Measurements from ENCODE around the gene CLCF1. TPM values are rescaled to one million over a fixed set of nuclear protein-coding genes. Genes with fewer than 3 reads are reported as not detected.
"Not testable (repeated sequence)": the region's sequence is repeated elsewhere in the genome, so short reads cannot be mapped to it uniquely, and the experiment has no call there.

Gene CLCF1
- total RNA-seq, 1 donor from 2014 or later, result 6.9 TPM

GRCh38 chr11:67345247-67345919, 28.0 kb downstream of the CLCF1 start:
- DNase-seq (ENCODE audit: extremely low read depth, low read depth, low spot score), result no peak

GRCh38 chr11:67344264-67344663, 29.1 kb downstream of the CLCF1 start:
- DNase-seq (ENCODE audit: extremely low read depth, low read depth, low spot score), result no peak

DNA sequence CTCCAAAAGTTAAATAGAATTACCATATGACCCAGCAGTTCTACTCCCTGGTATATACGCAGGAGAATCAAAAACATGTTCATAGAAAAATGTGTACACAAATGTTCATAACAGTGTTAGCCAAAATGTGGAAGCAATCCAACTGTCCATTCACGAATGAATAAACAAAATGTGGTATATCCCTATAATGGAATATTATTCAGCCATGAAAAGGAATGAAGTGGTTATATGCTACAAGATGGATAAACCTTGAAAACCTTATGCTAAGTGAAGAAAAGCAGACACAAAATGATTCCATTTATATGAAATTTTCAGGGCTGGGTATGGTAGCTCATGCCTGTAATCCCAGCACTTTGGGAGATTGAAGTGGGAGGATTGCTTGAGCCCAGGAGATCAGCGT, 36.1 kb downstream of the CLCF1 start:
- no peak for DNase-seq (ENCODE audit: extremely low read depth, low read depth, low spot score)

GRCh38 chr11:67332081-67332691, 41.2 kb downstream of the CLCF1 start:
- DNase-seq (ENCODE audit: extremely low read depth, low read depth, low spot score), result no peak

GRCh38 chr11:67323526-67323925, 49.9 kb downstream of the CLCF1 start:
- DNase-seq (ENCODE audit: extremely low read depth, low read depth, low spot score), result no peak

DNA sequence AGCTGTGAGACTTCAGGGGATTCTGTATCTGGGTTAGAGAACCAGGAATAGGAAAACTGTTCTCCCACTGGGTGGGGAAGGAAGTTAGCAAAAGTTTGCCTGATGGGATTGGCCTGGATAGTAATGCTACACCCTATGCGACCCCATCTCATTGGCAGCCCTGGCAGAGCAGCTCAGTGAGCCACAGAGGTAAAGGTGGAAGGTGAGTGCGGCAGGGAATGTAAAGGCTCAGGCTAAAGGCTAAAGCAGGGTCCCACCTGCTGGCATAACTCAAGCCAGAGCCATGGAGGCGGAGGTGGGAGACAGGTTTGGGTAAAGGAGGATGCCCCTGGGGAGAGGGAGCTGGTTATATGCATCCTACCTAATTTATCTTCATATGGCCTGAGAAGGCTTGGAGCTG, 51.3 kb downstream of the CLCF1 start:
- DNase-seq (ENCODE audit: extremely low read depth, low read depth, low spot score), result no peak

DNA sequence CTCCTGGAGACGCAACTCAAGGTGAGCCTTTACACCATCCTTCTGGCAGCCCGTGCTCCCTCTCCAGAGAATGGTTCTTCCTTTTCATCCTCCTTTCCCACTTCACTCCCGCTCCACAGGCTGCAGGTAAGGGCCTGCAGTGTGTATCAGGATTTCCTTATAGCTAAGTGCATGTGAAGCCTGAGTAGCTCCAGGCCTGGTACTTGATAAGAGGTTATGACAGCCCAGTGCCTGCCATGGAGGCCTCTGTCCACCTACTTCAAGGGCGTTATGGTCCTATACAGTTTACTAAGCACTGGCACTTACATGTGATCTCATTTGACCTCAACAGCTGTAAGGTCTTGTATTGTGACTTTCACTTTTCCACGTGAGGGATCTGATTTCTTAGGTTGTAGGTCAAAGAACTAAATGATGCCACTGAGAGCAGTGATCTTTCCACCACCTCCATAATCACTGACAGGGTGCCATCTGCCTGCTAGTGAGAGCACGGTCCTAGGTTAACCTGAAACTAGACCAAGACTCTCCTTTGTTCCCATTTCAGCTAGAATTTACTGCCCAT, 52.0 kb downstream of the CLCF1 start:
- no peak for DNase-seq (ENCODE audit: extremely low read depth, low read depth, low spot score)

- DNase-seq (ENCODE audit: extremely low read depth, low read depth, low spot score), result no peak
Measured at GRCh38 chr11:67320691-67321090, 52.7 kb downstream of the CLCF1 start.

GRCh38 chr11:67320011-67320410, 53.4 kb downstream of the CLCF1 start:
- no peak for DNase-seq (ENCODE audit: extremely low read depth, low read depth, low spot score)

DNA sequence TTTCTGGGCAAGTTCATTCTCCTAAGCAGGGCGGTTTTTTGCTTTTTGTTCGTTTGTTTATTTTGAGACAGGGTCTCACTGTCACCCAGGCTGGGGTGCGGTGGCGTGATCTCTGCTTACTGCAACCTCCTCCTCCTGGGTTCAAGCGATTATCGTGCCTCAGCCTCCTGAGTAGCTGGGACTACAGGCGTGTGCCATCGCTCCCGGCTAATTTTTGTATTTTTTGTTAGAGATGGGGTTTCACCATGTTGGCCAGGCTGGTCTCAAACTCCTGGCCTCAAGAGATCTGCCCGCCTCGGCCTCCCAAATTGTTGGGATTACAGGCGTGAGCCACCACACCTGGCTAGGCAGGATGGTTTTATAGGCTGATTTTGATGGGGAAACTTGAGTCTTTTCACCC, 54.5 kb downstream of the CLCF1 start:
- not testable (repeated sequence) for DNase-seq (ENCODE audit: extremely low read depth, low read depth, low spot score)

- DNase-seq (ENCODE audit: extremely low read depth, low read depth, low spot score), result no peak
Measured at GRCh38 chr11:67317888-67318555, 55.4 kb downstream of the CLCF1 start.

DNA sequence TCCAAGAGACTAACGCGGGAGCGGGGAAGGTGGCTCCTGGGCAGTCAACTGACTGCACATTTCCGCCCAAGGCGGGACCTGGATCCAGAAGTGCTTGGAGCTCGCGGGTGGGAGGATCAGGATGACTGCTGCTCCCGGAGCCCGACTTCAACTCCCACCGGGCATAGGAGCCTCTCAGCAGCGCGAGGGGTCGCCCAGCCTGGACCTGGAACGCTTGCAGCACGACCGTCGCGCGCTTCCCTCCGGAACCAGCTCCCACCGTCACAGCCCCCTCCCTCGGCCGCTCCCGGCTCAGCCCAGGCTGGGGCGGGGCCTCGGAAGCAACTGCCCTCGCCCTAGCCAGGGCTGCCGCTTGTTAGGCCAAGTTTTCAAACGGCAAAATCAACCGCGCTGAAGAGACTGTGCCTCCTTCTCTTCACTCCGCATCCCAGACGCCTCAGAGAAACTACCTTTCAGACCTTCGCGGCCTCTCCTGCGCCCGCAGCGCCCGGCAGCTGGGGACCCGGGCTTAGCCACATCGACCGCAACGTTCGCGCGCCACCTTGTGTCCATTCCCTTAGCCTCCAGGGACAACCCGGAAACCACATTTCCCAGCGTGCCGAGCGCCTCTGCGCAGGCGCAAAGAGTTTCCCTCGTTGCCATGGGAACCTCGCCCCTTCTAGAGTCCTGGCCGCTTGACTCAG, 56.1 kb downstream of the CLCF1 start:
- peak; percentile 85 for DNase-seq (ENCODE audit: extremely low read depth, low read depth, low spot score)

DNA sequence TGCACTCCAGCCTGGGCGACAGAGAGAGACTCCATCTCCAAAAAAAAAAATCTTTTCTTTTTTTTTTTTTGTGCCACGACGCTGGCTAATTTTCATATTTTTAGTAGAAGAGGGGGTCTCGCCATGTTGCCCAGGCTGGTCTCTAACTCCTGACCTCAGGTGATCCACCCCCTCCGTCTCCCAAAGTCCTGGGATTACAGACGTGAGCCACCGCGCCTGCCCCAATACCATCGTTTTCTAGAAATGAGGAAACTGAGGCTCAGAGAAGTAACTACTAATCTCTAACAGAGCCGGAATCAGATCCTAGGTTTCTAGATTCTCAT, 56.6 kb downstream of the CLCF1 start:
- no peak for DNase-seq (ENCODE audit: extremely low read depth, low read depth, low spot score)

DNA sequence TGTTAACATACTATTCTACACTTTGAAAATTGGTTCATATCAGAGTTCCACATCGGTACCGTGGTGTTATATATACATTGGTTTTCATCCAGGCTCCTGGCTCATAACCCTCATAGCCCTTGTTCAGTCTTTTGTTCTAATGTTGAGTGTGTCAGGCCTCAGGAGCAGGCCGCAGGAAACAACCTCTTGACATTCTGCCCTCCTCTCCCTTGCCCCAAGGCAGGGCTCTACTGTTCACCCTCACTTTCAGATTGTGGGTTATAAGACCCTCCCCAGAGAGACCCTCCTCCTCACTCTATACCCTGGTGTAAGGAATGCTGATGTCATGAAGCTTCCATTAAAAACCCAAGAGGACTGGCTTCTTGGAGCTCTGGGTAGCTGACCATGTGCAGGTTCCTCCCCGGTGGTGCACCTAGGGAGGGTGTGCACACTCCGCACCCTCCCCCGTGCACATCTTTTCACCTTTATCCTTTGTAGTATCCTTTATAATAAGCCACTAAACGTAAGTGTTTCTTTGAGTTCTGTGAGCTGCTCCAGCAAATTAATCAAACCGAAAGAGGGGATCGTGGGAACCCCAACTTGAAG, 58.0 kb downstream of the CLCF1 start:
- no peak for DNase-seq (ENCODE audit: extremely low read depth, low read depth, low spot score)

DNA sequence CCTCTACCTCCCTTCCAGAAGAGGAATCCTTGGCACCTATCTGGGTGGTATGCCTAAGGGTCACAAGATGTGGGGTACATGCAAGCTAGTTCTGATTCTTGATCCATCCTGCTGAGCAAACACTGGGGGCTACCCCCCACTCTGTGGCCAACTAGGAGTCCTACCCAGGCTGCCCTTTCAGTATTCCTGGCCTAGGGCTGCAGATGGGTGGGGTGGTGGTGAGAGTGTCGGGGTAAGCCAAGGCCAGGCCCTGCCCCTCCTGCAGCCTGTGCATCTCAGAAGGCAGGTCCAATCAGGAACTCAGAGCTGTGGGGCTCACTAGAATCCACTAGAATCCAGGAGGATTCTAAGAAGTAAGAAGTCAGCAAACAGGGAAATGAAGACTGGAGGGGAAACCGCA, 59.2 kb downstream of the CLCF1 start:
- no peak for DNase-seq (ENCODE audit: extremely low read depth, low read depth, low spot score)

Other genes with a start within 250 kb of the CLCF1 start
- gene GRK2, start 107.1 kb downstream of the CLCF1 start, total RNA-seq, result 45.8 and 72.7 TPM in 2 replicates
- gene ANKRD13D, start 84.3 kb downstream of the CLCF1 start, total RNA-seq, result 27.9 and 44.2 TPM in 2 replicates
- 16.7 and 19.2 TPM in 2 replicates for gene SSH3, start 70.1 kb downstream of the CLCF1 start, total RNA-seq
- gene POLD4, start 20.1 kb downstream of the CLCF1 start, total RNA-seq, result 120 and 151 TPM in 2 replicates
- 7.3 and 8.7 TPM in 2 replicates for gene RAD9A, start 18.4 kb upstream of the CLCF1 start, total RNA-seq
- gene PPP1CA, start 28.3 kb upstream of the CLCF1 start, total RNA-seq, result 218 and 230 TPM in 2 replicates
- gene TBC1D10C, start 30.5 kb upstream of the CLCF1 start, total RNA-seq, result 0.23 TPM in 1 of 2 replicates, not detected in the other
- 0.10 and 0.18 TPM in 2 replicates for gene CARNS1, start 42.1 kb upstream of the CLCF1 start, total RNA-seq
- 39.4 and 39.9 TPM in 2 replicates for gene RPS6KB2, start 54.9 kb upstream of the CLCF1 start, total RNA-seq
- gene PTPRCAP, start 64.1 kb upstream of the CLCF1 start, total RNA-seq, result 2.2 TPM in 1 of 2 replicates, not detected in the other
- gene CORO1B, start 69.9 kb upstream of the CLCF1 start, total RNA-seq, result 143 and 144 TPM in 2 replicates
- gene GPR152, start 79.1 kb upstream of the CLCF1 start, total RNA-seq, result not detected in 2 replicates
- 1.3 and 1.7 TPM in 2 replicates for gene CABP4, start 81.8 kb upstream of the CLCF1 start, total RNA-seq
- gene TMEM134, start 95.7 kb upstream of the CLCF1 start, total RNA-seq, result 32.9 and 88.6 TPM in 2 replicates
- gene AIP, start 109.4 kb upstream of the CLCF1 start, total RNA-seq, result 43.2 and 51.9 TPM in 2 replicates
- gene PITPNM1, start 131.8 kb upstream of the CLCF1 start, total RNA-seq, result 18.7 and 64.1 TPM in 2 replicates
- gene CDK2AP2, start 134.6 kb upstream of the CLCF1 start, total RNA-seq, result 71.9 and 77.3 TPM in 2 replicates
- gene CABP2, start 149.8 kb upstream of the CLCF1 start, total RNA-seq, result not detected in 2 replicates
- 1,181 and 1,195 TPM in 2 replicates for gene GSTP1, start 210.2 kb upstream of the CLCF1 start, total RNA-seq
- gene NDUFV1, start 233.3 kb upstream of the CLCF1 start, total RNA-seq, result 180 and 184 TPM in 2 replicates

Data from glomerular endothelial cell (primary cell).